Nephron (organoid): ENCODE measurements around the gene ZNF541.

ENCODE experiments used
- H3K27ac Mint-ChIP-seq, 3 experiments: 2 replicates each; pipeline ENCODE4 v1.8.0; 2020; ENCODE audit warnings: mixed read lengths in 3 of 3, mild to moderate bottlenecking in 2 of 3, moderate library complexity in 1 of 3
- H3K27me3 Mint-ChIP-seq: 2 replicates; pipeline ENCODE4 v1.8.0; 2021; ENCODE audit warnings: low read depth, mild to moderate bottlenecking, moderate library complexity, mixed read lengths
- H3K36me3 Mint-ChIP-seq: 2 replicates; pipeline ENCODE4 v1.8.0; 2020; ENCODE audit warnings: low read depth, mixed read lengths
- H3K4me1 Mint-ChIP-seq: 2 replicates; pipeline ENCODE4 v1.8.0; 2020; ENCODE audit warnings: mixed read lengths
- H3K4me3 Mint-ChIP-seq, 3 experiments: 2 replicates each; pipeline ENCODE4 v1.8.0; 2020; ENCODE audit warnings: mild to moderate bottlenecking in 3 of 3, mixed read lengths in 3 of 3, moderate library complexity in 2 of 3
- H3K9me3 Mint-ChIP-seq: 2 replicates; pipeline ENCODE4 v1.8.0; 2020; ENCODE audit warnings: mixed read lengths
- TF ChIP-seq, protein P1 (sequence below), 3 experiments: fragments of 200-600 bp; sonication (generic); IDR thresholded peaks; one replicate each; pipeline ENCODE4 v1.5.0; 2021; ENCODE audit warnings: antibody characterized with exemption in 3 of 3; ENCODE audit not compliant: unreplicated experiment in 3 of 3

ZNF541 gene, protein sequence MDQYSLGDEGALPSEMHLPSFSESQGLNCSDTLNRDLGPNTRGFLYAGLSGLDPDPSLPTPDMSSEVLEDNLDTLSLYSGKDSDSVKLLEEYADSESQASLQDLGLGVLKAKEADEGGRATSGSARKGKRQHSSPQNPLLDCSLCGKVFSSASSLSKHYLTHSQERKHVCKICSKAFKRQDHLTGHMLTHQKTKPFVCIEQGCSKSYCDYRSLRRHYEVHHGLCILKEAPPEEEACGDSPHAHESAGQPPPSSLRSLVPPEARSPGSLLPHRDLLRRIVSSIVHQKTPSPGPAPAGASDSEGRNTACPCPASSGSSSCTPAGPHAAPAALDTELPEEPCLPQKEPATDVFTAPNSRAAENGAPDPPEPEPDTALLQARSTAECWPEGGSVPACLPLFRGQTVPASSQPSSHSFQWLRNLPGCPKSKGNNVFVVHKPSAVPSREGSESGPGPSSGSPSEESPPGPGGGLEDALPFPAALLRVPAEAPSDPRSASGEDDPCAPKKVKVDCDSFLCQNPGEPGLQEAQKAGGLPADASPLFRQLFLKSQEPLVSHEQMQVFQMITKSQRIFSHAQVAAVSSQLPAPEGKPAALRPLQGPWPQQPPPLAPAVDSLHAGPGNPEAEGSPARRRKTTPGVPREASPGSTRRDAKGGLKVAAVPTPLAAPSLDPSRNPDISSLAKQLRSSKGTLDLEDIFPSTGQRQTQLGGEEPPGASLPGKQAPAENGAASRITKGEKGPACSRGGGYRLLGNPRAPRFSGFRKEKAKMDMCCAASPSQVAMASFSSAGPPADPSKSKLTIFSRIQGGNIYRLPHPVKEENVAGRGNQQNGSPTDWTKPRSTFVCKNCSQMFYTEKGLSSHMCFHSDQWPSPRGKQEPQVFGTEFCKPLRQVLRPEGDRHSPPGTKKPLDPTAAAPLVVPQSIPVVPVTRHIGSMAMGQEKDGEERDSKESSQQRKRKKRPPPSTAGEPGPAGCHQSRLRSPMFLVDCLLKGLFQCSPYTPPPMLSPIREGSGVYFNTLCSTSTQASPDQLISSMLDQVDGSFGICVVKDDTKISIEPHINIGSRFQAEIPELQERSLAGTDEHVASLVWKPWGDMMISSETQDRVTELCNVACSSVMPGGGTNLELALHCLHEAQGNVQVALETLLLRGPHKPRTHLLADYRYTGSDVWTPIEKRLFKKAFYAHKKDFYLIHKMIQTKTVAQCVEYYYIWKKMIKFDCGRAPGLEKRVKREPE (N-terminal part only)

DNA sequence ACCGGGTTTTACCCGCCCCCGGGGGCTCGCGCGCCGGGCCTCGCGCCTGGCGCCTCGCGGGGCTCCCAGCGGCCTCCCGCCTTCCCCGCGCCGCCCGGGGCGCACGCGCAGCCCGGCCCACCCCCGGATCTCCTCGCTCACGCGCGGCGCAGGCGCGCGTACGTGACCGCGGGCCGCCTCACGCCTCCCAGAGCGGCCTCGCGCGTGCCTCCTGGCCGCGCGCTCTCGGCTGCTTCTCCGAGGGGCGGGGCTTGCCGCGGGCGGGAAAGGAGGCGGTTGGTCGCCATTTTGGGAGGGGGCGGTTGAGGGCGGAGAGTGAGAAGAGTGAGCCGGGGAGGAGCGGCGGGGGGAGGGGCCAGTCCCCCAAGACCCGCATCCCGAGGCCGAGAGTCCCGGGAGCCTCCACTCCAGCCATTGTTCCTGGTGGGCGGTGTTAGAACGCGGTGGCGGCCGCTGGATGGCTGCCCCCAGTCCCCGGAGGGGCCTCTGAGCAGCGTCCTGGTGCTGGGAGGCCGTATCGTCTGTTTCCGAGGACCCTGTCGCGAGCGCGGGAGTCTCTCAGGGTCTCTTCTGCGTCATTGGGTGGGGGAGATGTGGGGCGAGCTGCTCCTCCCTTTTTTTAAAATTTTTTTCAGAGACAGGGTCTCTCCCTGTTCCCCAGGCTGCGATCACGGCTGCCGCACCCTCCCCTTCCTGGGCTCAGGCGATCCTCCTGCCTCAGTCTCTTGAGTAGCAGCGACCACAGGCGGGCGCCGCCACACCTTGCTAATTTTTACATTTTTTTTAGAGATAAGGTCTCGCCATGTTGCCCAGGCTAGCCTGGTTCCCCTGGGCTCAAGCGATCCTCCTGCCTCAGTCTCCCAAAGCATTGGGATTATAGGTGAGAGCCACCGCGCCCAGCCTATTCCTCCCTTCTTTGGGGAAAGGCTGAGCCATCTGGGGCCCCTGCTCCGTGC is at the start of gene ZNF541:
Gene ZNF541 (minus strand): TSS at position 78 of the 956 bp plus-strand sequence. CDS start 17,292 bp downstream, outside the sequence.
- Mint-ChIP-seq H3K27ac (no peak within 1 kb of the TSS), H3K36me3 (no peaks in the 10 kb centered on the region), H3K9me3 (no peaks in the 10 kb centered on the region), H3K4me1 (no peaks in the 10 kb centered on the region), H3K4me3 (peak within 1 kb of the TSS in 1 of 3 experiments; percentile 19), H3K27me3 (peaks cover 10% of the 10 kb centered on the region)
- TF ChIP-seq, protein P1, sequence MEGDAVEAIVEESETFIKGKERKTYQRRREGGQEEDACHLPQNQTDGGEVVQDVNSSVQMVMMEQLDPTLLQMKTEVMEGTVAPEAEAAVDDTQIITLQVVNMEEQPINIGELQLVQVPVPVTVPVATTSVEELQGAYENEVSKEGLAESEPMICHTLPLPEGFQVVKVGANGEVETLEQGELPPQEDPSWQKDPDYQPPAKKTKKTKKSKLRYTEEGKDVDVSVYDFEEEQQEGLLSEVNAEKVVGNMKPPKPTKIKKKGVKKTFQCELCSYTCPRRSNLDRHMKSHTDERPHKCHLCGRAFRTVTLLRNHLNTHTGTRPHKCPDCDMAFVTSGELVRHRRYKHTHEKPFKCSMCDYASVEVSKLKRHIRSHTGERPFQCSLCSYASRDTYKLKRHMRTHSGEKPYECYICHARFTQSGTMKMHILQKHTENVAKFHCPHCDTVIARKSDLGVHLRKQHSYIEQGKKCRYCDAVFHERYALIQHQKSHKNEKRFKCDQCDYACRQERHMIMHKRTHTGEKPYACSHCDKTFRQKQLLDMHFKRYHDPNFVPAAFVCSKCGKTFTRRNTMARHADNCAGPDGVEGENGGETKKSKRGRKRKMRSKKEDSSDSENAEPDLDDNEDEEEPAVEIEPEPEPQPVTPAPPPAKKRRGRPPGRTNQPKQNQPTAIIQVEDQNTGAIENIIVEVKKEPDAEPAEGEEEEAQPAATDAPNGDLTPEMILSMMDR (IDR thresholded peaks at IDR 0.05; ENCODE audit: unreplicated experiment in 3 of 3): no peak

DNA sequence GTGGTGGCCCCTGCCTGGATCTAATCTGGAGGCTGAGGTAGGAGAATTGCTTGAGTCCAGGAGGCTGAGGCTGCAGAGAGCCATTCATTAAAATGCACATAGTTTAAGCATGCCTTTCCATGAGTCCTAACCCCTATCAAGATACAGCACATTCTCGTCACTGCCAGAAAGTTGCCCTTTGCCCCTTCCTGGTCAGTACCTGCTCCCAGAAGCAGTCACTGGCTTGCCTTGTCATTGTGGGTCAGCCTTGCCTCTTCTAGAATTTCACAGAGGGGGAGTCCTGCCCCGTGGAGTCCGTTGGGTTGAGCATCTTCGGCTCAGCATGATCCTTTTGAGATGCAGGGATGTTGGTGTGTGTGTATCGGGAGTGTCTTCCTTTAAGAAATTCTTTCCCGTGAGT is 46.8 kb upstream of the ZNF541 start:
- TF ChIP-seq, protein P1 (IDR thresholded peaks at IDR 0.05; ENCODE audit: unreplicated experiment in 3 of 3): no peak
- peak overlapping the region in 2 of 3 experiments; percentile 3 to 10 for H3K27ac Mint-ChIP-seq
- H3K4me1 Mint-ChIP-seq: peaks cover 10% of the 10 kb centered on the region
- peaks cover 18% of the 10 kb centered on the region for H3K36me3 Mint-ChIP-seq
- H3K27me3 Mint-ChIP-seq: no peaks in the 10 kb centered on the region
- H3K9me3 Mint-ChIP-seq: no peaks in the 10 kb centered on the region
- H3K4me3 Mint-ChIP-seq: no peak overlapping the region

DNA sequence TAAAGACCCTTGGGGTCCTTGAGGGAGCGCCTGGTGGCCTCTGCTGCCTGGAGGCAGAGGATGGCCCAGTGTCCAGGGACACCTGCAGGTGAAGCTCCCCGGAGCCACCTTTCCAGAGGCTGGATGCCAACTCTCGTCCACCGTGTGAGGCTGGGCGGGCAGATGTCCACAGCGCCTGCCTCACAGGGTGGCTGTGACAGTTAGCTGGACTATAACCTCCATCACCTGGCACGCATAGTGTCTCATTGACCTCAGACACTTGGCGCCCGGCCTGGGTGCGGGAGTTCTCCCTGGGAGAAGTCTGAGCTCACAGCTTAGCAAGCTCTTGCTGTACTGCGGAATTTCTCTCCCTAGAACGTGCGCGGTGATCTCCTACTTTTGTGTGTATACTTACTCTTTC is 45.8 kb upstream of the ZNF541 start:
- Mint-ChIP-seq H3K36me3 (peaks cover 14% of the 10 kb centered on the region), H3K9me3 (no peaks in the 10 kb centered on the region), H3K4me1 (peaks cover 7% of the 10 kb centered on the region), H3K27me3 (no peaks in the 10 kb centered on the region), H3K4me3 (no peak overlapping the region), H3K27ac (no peak overlapping the region)
- TF ChIP-seq, protein P1 (IDR thresholded peaks at IDR 0.05; ENCODE audit: unreplicated experiment in 3 of 3): no peak

DNA sequence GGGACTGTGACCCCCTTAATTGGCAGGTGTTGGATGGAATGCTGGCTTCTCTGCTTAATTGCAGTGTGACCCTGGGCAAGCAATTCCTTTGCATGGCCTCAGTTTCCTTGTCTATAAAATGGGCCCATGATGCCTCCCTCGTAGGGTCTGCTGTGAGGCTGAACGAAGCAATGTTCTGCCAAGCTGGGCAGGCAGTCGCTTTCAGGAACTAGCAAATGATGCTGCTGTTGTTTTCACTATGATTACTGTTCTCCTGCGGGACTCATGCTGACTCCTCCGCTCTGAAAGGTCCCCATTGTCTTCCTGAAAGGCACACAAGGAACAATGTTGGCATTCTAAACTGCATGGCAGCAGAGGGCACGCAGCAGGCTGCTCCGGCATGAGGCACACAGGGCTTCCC is 42.8 kb upstream of the ZNF541 start:
- Mint-ChIP-seq H3K36me3 (peaks cover 7% of the 10 kb centered on the region), H3K4me3 (no peak overlapping the region), H3K27ac (no peak overlapping the region), H3K4me1 (peaks cover 26% of the 10 kb centered on the region), H3K27me3 (no peaks in the 10 kb centered on the region), H3K9me3 (no peaks in the 10 kb centered on the region)
- TF ChIP-seq, protein P1 (IDR thresholded peaks at IDR 0.05; ENCODE audit: unreplicated experiment in 3 of 3): no peak

DNA sequence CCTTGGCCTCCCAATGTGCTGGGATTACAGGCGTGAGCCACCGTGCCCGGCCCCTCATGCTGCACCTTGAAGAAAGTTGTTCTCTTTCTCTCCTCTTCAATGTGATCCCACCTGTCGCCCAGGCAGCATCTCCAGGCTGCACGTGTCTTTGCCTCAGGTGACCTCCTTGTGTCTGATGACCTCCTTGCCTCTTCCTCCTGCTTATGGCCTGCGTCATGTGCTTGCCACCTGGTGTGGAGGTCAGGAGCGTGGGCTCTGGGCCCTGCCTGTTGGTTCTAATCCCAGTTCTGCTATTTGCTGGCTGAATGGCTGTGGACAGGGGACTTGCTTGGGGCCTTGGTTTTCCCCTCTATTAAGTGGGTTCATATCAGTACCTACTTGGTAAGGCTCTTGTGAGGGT is 42.3 kb upstream of the ZNF541 start:
- Mint-ChIP-seq H3K36me3 (peaks cover 7% of the 10 kb centered on the region), H3K27ac (peak overlapping the region in 1 of 3 experiments; percentile 67), H3K27me3 (no peaks in the 10 kb centered on the region), H3K4me3 (no peak overlapping the region), H3K9me3 (no peaks in the 10 kb centered on the region), H3K4me1 (peaks cover 29% of the 10 kb centered on the region)
- TF ChIP-seq, protein P1 (IDR thresholded peaks at IDR 0.05; ENCODE audit: unreplicated experiment in 3 of 3): no peak
